BJ (cell line): ENCODE data around the gene VWA8. TPM values are rescaled to one million over a fixed set of nuclear protein-coding genes. Genes with fewer than 3 reads are reported as not detected.
A peak's percentile ranks its signal among the peaks of the same experiment; 100 is the strongest.

Experiments used
- CTCF ChIA-PET: fragments of 350-600 bp; formaldehyde crosslinking; extraction: SDS; loops from one replicate; lab custom pipeline; 2021; ENCODE audit warnings: antibody characterized with exemption, inconsistent platforms; lab: Yijun Ruan, JAX
- POLR2A ChIA-PET: fragments of 300-600 bp; sonication (Branson Sonifier 250); formaldehyde crosslinking; extraction: SDS; loops from one replicate; lab custom pipeline; 2021; ENCODE audit warnings: antibody characterized with exemption; lab: Charles Lee
- DNase-seq: peaks from one replicate; pipeline ENCODE4 v3.0.0-alpha.2; 2011; ENCODE audit warnings: low read depth
- H3K27me3 ChIP-seq: 2 replicates; pipeline ENCODE4 v1.6.0; 2011; ENCODE audit warnings: low read length; ENCODE audit not compliant: control insufficient read depth, insufficient read depth
- H3K36me3 ChIP-seq: 2 replicates; pipeline ENCODE4 v1.5.1; 2011; ENCODE audit warnings: low read length; ENCODE audit not compliant: control insufficient read depth, insufficient read depth
- H3K4me3 ChIP-seq: 2 replicates; pipeline ENCODE4 v1.5.1; 2011; ENCODE audit warnings: low read depth, mild to moderate bottlenecking, control low read depth, low read length
- polyA minus RNA-seq: library from RNA; depleted of rRNA, polyadenylated mRNA; stranded (reverse); fragments of >200 nt; gene quantifications from 2 replicates; pipeline ENCODE4 v1.2.3, GENCODE V29; 2011; rRNA and poly(A)+ RNA removed
- polyA plus RNA-seq: library from polyadenylated mRNA; depleted of rRNA; stranded (reverse); fragments of >200 nt; gene quantifications from 2 replicates; pipeline ENCODE4 v1.2.3, GENCODE V29; 2011; rRNA removed
- TF ChIP-seq, protein P1 (sequence below): IDR thresholded peaks from 2 replicates; pipeline ENCODE4 v1.5.1; 2011; ENCODE audit warnings: low read depth, mild to moderate bottlenecking, control low read depth, inconsistent platforms, low read length, moderate library complexity; ENCODE audit not compliant: insufficient read depth

VWA8 gene
- polyA plus RNA-seq (5.9 and 9.8 TPM in 2 replicates), polyA minus RNA-seq (10.6 and 11.5 TPM in 2 replicates)

DNA sequence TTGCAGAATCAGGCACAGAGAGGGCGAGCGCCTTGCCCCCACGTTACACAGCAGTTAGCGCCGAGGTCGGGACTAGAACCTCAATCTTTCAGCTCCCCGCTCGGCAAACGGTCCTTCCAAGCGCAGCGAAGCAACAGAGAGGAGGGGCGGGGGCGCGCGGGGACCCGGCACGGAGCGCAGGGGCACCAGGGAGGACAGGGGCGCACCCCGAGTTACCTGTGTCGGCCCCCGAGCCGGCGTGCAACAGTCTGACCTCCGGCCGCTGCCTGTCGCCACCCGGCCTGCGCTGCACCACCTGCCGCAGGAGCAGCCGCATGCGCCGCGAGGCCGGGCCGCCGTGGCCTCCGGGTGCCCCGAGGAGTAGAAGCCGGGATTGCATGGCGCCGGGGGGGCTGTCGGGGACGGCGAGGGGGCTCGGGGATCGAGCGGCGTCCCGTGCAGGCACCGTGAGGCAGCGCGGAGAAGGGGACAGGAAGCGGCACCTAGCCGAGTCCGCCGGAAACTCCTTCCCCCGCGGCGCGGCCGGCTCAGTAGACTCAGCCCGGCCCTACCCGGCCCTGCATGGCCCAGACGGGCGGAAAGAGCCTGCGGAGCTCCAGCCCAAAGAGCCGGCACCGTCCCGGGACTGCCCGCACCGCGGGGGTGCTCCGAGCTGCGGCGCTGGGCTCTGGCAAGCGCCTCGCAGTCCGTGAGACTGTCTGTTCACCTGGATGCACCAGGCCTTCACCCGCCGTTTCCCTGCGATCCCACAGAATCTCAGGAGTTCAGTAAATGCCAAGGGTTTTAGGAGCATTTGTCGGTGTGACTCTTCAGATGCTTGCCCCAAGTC is at the start of gene VWA8:
Gene VWA8, minus strand, starts transcription at position 473 of the 829 bp plus-strand sequence. Its CDS starts 94 bp downstream, at position 379.
- Histone ChIP-seq H3K4me3 (peak within 1 kb of the TSS; percentile 78), H3K36me3 (no peaks in the 10 kb centered on the region), H3K27me3 (no peaks in the 10 kb centered on the region)
- ChIA-PET CTCF (interaction anchor here (0.6 to 1.6 kb wide), 3 partner anchors 12 to 81 kb away, joined by 3 to 6 read pairs (median 4); no protein-coding TSS in a partner anchor), POLR2A (no interaction called here)
- TF ChIP-seq, protein P1, sequence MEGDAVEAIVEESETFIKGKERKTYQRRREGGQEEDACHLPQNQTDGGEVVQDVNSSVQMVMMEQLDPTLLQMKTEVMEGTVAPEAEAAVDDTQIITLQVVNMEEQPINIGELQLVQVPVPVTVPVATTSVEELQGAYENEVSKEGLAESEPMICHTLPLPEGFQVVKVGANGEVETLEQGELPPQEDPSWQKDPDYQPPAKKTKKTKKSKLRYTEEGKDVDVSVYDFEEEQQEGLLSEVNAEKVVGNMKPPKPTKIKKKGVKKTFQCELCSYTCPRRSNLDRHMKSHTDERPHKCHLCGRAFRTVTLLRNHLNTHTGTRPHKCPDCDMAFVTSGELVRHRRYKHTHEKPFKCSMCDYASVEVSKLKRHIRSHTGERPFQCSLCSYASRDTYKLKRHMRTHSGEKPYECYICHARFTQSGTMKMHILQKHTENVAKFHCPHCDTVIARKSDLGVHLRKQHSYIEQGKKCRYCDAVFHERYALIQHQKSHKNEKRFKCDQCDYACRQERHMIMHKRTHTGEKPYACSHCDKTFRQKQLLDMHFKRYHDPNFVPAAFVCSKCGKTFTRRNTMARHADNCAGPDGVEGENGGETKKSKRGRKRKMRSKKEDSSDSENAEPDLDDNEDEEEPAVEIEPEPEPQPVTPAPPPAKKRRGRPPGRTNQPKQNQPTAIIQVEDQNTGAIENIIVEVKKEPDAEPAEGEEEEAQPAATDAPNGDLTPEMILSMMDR, result no peak
- DNase-seq, result no peak

DNA sequence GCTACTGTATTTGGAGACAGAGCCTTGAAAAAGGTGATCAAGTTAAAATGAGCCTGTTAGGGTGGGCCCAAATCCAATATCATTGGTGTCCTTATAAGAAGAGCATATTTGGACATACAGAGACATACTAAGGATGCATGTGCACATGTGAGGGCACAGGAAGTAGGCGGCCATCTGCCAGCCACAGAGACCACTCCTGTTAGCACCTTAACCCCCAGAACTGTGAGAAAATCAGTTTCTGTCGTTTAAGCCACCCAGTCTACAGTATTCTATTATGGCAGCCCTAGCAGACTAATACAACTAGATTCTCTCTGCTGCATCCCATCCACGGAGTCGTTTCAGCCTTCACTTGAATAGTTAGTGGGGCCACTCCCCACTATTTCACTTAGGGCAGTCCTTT is 48.1 kb upstream of the VWA8 start:
- CTCF ChIA-PET, result no interaction called here
- TF ChIP-seq, protein P1, result no peak
- DNase-seq, result no peak
- POLR2A ChIA-PET, result no interaction called here
- Histone ChIP-seq H3K4me3 (no peak overlapping the region), H3K36me3 (no peaks in the 10 kb centered on the region), H3K27me3 (no peaks in the 10 kb centered on the region)

DNA sequence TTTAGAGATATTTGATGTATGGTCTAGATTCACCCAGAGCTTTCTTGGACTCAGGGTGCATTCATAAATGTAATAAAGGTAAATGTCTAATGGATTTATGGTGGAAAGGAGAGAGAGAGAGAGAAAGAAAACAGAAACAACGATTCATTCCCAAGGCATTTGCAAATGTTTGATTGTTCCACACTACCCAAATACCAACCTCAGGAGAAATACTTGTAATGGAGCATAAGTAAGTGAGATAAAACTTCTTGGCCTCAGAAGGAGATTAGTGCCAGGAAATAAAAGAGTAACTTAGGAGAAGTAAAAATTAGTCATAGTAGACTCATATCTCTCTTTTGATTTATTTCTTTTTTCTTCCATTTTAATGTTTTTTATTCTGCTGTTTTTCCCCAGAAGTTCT is 46.9 kb upstream of the VWA8 start:
- Histone ChIP-seq H3K36me3 (no peaks in the 10 kb centered on the region), H3K27me3 (no peaks in the 10 kb centered on the region), H3K4me3 (no peak overlapping the region)
- ChIA-PET CTCF (no interaction called here), POLR2A (no interaction called here)
- TF ChIP-seq, protein P1, result no peak
- DNase-seq, result no peak

DNA sequence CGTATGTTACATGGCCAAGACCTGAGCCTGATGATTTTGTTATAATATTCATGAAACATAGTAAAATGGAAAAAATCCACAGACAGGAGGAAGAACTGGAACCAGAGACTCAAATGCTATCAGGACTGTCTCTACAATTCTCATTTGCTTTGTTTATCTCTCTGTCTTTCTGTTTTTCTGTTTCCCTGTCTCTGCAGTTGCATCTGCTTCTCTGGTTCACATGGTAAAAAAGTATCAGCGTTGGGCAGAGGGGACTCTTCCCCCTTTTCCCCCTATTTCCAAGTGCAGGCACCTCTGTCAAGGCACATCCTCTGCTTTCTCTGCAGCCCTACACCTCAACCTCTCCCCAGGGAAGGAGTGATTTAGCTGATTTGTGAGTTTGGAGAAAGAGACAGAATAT is 41.2 kb upstream of the VWA8 start:
- Histone ChIP-seq H3K4me3 (no peak overlapping the region), H3K27me3 (peaks cover 2% of the 10 kb centered on the region; the same call in 1 of the 2 replicates), H3K36me3 (no peaks in the 10 kb centered on the region)
- DNase-seq, result no peak
- CTCF ChIA-PET, result interaction anchor here (0.9 to 1.3 kb wide), 2 partner anchors 10 to 11 kb away, joined by 4 read pairs; no protein-coding TSS in a partner anchor
- TF ChIP-seq, protein P1, result no peak
- POLR2A ChIA-PET, result no interaction called here

DNA sequence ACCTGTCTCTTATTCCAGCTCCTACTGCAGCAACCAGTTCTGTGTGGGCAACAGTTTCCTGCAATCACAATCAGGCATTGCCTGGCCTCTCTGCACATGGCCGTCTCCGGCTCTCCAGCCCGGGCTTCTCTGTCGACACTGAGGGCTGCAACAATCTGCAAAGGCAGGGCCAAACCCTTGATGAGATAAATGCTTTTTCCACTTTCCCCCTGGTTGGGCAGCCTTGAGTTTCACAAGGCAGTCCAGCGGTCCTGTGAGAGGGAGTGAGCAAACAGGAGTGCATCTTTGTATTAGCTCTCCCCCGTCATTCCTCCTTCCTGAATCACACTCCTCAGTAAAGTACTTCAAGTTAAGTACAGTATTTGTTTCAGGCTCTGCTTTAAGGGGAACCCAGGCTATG is 40.7 kb upstream of the VWA8 start:
- Histone ChIP-seq H3K4me3 (no peak overlapping the region), H3K36me3 (no peaks in the 10 kb centered on the region), H3K27me3 (peaks cover 2% of the 10 kb centered on the region; the same call in 1 of the 2 replicates)
- TF ChIP-seq, protein P1, result no peak
- POLR2A ChIA-PET, result no interaction called here
- DNase-seq, result peak; percentile 62
- CTCF ChIA-PET, result interaction anchor here (0.9 to 1.3 kb wide), 2 partner anchors 10 to 12 kb away, joined by 4 read pairs; no protein-coding TSS in a partner anchor
